Measurements from ENCODE around the gene ARHGAP21. TPM values are rescaled to one million over a fixed set of nuclear protein-coding genes. Genes with fewer than 3 reads are reported as not detected.
"Not testable (repeated sequence)": the region's sequence is repeated elsewhere in the genome, so short reads cannot be mapped to it uniquely, and the experiment has no call there.

ARHGAP21 gene
- total RNA-seq = 233 TPM
- 33.7 TPM for polyA plus RNA-seq

- under 1% methylated on average over 46 of the region's 46 CpGs for WGBS
- Histone ChIP-seq H3K27ac (ENCODE audit: low read depth) (peak within 1 kb of the TSS; percentile 92), H3K36me3 (ENCODE audit: insufficient read depth) (no peaks in the 10 kb centered on the region), H3K4me3 (ENCODE audit: low read depth, low read length) (peak within 1 kb of the TSS; percentile 98), H3K4me1 (ENCODE audit: insufficient read depth) (no peaks in the 10 kb centered on the region)
- DNase-seq (ENCODE audit: extremely low spot score) = peak; percentile 59
These were observed at the start of gene ARHGAP21 for GRCh38 chr10:24723788-24724380. Gene ARHGAP21, minus strand, starts transcription at chr10:24723887. Its CDS starts 1,988 bp downstream, at chr10:24721899.

GRCh38 chr10:24771943-24772694 is 48.4 kb upstream of the ARHGAP21 start:
- Histone ChIP-seq H3K36me3 (ENCODE audit: insufficient read depth) (no peaks in the 10 kb centered on the region), H3K4me1 (ENCODE audit: insufficient read depth) (no peaks in the 10 kb centered on the region), H3K4me3 (ENCODE audit: low read depth, low read length) (no peak overlapping the region), H3K27ac (ENCODE audit: low read depth) (no peak overlapping the region)
- no peak for DNase-seq (ENCODE audit: extremely low spot score)
- 81% methylated on average over 1 of the region's 1 CpG for WGBS

GRCh38 chr10:24764991-24765390 is 41.3 kb upstream of the ARHGAP21 start:
- not testable (repeated sequence) for H3K27ac ChIP-seq (ENCODE audit: low read depth); H3K4me3 ChIP-seq (ENCODE audit: low read depth, low read length); DNase-seq (ENCODE audit: extremely low spot score); H3K4me1 ChIP-seq (ENCODE audit: insufficient read depth); H3K36me3 ChIP-seq (ENCODE audit: insufficient read depth)
- 0% methylated on average over 1 of the region's 1 CpG for WGBS

DNA sequence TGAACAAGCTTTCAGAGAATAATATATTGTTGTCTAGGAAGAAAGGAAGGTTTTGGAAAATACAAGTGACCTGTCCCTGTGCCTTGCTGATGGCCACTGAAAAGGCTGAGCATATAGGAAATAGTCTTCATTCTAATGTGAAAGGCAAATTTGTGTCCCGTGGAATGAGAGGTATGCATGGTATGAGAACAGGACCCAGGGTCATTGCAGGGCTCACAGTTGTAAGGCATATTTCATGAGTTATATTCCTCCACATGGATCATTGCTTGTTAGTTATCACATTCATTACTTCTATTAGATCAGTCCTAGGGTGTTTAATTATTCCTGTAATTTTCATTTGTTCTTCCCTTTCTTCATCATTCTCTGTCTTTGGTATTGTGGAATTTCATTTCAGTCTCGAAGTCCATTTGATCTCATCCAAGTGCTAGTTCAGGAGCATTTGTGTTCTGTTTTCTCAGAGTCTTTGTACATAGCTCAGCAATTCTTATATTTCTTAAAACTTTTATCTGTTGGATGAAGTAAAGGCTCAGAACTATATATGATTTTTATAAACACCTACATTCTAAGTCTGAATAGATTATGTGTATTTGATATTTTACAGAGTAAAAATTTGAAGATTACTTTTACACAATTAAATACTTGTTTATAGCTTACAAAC is 39.4 kb upstream of the ARHGAP21 start:
- WGBS = 31% methylated on average over 2 of the region's 2 CpGs
- DNase-seq (ENCODE audit: extremely low spot score) = no peak
- Histone ChIP-seq H3K36me3 (ENCODE audit: insufficient read depth) (no peaks in the 10 kb centered on the region), H3K4me1 (ENCODE audit: insufficient read depth) (no peaks in the 10 kb centered on the region), H3K27ac (ENCODE audit: low read depth) (no peak overlapping the region), H3K4me3 (ENCODE audit: low read depth, low read length) (no peak overlapping the region)

GRCh38 chr10:24762161-24762924 is 38.7 kb upstream of the ARHGAP21 start:
- no peaks in the 10 kb centered on the region for H3K36me3 ChIP-seq (ENCODE audit: insufficient read depth)
- 65% methylated on average over 8 of the region's 8 CpGs for WGBS
- DNase-seq (ENCODE audit: extremely low spot score) = no peak
- no peak overlapping the region for H3K27ac ChIP-seq (ENCODE audit: low read depth)
- H3K4me1 ChIP-seq (ENCODE audit: insufficient read depth) = no peaks in the 10 kb centered on the region
- H3K4me3 ChIP-seq (ENCODE audit: low read depth, low read length) = no peak overlapping the region

DNA sequence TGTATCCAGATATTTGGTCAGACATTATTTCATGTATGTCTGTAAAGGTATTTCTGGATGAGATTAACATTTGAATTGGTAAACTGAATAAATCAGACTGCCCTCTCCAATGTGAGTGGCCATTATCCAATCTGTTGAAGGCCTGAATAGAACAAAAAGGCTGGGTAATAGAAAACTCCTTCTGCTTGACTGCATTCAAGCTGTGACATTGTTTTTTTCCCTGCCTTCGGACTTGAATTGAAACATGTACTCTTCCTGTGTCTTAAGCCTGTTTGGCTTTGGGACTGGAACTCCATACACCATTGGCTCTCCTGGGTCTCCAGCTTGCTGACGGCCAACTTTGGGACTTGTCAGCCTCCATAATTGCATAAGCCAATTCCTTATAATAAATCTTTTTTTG is 36.0 kb upstream of the ARHGAP21 start:
- 96% methylated on average over 2 of the region's 2 CpGs for WGBS
- H3K4me1 ChIP-seq (ENCODE audit: insufficient read depth) = no peaks in the 10 kb centered on the region
- H3K27ac ChIP-seq (ENCODE audit: low read depth) = no peak overlapping the region
- DNase-seq (ENCODE audit: extremely low spot score) = no peak
- H3K4me3 ChIP-seq (ENCODE audit: low read depth, low read length) = no peak overlapping the region
- H3K36me3 ChIP-seq (ENCODE audit: insufficient read depth) = no peaks in the 10 kb centered on the region

- H3K36me3 ChIP-seq (ENCODE audit: insufficient read depth); DNase-seq (ENCODE audit: extremely low spot score); H3K27ac ChIP-seq (ENCODE audit: low read depth); H3K4me3 ChIP-seq (ENCODE audit: low read depth, low read length); H3K4me1 ChIP-seq (ENCODE audit: insufficient read depth): not testable (repeated sequence)
- WGBS = 95% methylated on average over 3 of the region's 3 CpGs
These were observed 34.6 kb upstream of the ARHGAP21 start for GRCh38 chr10:24758254-24758653.

GRCh38 chr10:24756283-24756682 is 32.6 kb upstream of the ARHGAP21 start:
- WGBS = 90% methylated on average over 1 of the region's 1 CpG
- Histone ChIP-seq H3K27ac (ENCODE audit: low read depth) (no peak overlapping the region), H3K4me3 (ENCODE audit: low read depth, low read length) (no peak overlapping the region), H3K4me1 (ENCODE audit: insufficient read depth) (no peaks in the 10 kb centered on the region), H3K36me3 (ENCODE audit: insufficient read depth) (no peaks in the 10 kb centered on the region)
- no peak for DNase-seq (ENCODE audit: extremely low spot score)

- H3K4me1 ChIP-seq (ENCODE audit: insufficient read depth) = no peaks in the 10 kb centered on the region
- WGBS = 73% methylated on average over 1 of the region's 1 CpG
- H3K4me3 ChIP-seq (ENCODE audit: low read depth, low read length) = no peak overlapping the region
- H3K27ac ChIP-seq (ENCODE audit: low read depth) = no peak overlapping the region
- no peak for DNase-seq (ENCODE audit: extremely low spot score)
- H3K36me3 ChIP-seq (ENCODE audit: insufficient read depth) = no peaks in the 10 kb centered on the region
These were observed 28.0 kb upstream of the ARHGAP21 start for GRCh38 chr10:24751716-24752115.

DNA sequence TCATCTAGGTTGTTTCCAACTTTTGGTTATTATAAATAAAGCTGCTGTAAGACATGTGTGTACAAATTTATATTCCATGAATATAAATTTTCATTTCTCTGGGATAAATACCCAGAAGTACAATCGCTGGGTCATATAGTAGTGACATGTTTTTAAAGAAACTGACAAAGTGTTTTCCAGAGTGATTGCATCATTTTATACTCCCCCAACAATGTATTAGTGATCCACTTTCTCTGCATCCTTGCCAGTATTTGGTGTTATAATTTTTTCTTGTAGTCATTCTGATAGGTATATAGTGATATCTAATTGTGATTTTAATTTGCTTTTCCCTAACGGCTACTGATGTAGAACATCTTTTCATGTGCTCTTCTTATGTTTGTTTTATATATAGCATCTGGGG is 27.0 kb upstream of the ARHGAP21 start:
- Histone ChIP-seq H3K27ac (ENCODE audit: low read depth) (no peak overlapping the region), H3K4me1 (ENCODE audit: insufficient read depth) (no peaks in the 10 kb centered on the region), H3K4me3 (ENCODE audit: low read depth, low read length) (no peak overlapping the region), H3K36me3 (ENCODE audit: insufficient read depth) (no peaks in the 10 kb centered on the region)
- 87% methylated on average over 2 of the region's 2 CpGs for WGBS
- DNase-seq (ENCODE audit: extremely low spot score) = no peak

DNA sequence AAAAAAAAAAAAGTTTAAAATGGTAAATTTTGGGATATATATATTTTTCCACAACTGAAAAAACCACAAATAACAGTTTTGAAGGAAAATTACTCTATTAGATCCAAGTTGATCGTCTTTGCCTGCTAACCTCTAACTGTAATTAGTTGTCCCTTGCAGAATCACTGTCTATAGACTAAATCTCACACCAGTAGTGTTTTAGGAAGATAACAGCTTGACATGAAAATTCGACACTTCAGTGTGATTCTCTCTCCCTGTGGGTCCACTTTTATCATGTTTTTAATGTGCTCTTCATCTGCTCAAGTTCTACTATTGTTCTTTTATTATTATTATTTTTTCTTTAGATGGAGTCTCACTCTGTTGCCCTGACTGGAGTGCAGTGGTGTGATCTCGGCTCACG is 24.5 kb upstream of the ARHGAP21 start:
- no peak for DNase-seq (ENCODE audit: extremely low spot score)
- Histone ChIP-seq H3K36me3 (ENCODE audit: insufficient read depth) (no peaks in the 10 kb centered on the region), H3K4me1 (ENCODE audit: insufficient read depth) (no peaks in the 10 kb centered on the region), H3K27ac (ENCODE audit: low read depth) (no peak overlapping the region), H3K4me3 (ENCODE audit: low read depth, low read length) (no peak overlapping the region)
- 92% methylated on average over 4 of the region's 4 CpGs for WGBS

DNA sequence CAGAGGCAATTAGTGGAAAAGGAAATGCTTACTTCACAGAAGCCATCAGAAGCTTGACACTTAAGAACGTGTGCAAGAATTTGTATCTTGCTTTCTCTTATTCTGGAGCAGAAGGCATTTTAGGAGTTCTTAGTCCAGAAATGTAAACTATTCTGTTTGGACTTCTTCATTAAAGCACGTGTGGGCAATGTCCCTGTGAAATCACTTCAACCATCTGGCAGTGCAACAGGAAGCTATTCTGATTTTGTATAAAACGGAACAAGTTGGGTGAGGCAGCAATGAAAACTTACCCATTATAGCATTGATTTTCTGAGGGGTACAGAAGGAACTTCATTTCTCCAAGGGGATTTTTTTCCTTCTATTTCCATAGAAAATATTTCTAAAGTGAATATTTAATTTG is 21.3 kb upstream of the ARHGAP21 start:
- WGBS = 12% methylated on average over 3 of the region's 3 CpGs
- H3K36me3 ChIP-seq (ENCODE audit: insufficient read depth) = no peaks in the 10 kb centered on the region

DNA sequence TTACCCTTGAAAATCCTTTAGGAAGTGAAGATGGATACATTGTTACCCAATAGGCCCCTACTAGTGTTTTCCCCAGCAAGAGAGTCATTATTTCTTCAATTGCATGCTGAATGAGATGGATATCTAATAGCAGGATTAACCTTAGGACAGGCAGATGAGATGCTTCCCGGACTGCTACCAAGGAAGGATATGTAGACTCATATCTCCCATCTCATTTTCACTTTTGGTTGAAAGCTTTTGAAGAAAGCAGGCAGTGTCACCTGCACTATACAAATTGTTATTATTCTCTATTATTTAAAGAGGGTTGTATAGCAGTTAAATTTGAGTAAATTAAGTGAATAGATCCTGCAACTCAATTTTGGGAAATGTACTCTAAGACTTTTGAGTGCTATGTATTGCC is 17.0 kb upstream of the ARHGAP21 start:
- WGBS = 85% methylated on average over 1 of the region's 1 CpG
- no peak for DNase-seq (ENCODE audit: extremely low spot score)
- Histone ChIP-seq H3K4me3 (ENCODE audit: low read depth, low read length) (no peak overlapping the region), H3K36me3 (ENCODE audit: insufficient read depth) (no peaks in the 10 kb centered on the region), H3K27ac (ENCODE audit: low read depth) (no peak overlapping the region), H3K4me1 (ENCODE audit: insufficient read depth) (no peaks in the 10 kb centered on the region)

More for the DNA sequence above, 21.3 kb upstream of the ARHGAP21 start:
- Histone ChIP-seq H3K27ac (ENCODE audit: low read depth) (no peak overlapping the region), H3K4me1 (ENCODE audit: insufficient read depth) (no peaks in the 10 kb centered on the region), H3K4me3 (ENCODE audit: low read depth, low read length) (no peak overlapping the region)
- no peak for DNase-seq (ENCODE audit: extremely low spot score)

All from urinary bladder (tissue), 4 donors.